GM18502 (cell line): Measurements from ENCODE around the gene PCSK5.

Source experiments
- ATAC-seq: cut with Tn5 transposase; IDR thresholded peaks from one replicate; pipeline ENCODE4 v1.9.1; 2021; ENCODE audit warnings: mild to moderate bottlenecking; ENCODE audit not compliant: unreplicated experiment, poor library complexity

The PCSK5 gene

DNA sequence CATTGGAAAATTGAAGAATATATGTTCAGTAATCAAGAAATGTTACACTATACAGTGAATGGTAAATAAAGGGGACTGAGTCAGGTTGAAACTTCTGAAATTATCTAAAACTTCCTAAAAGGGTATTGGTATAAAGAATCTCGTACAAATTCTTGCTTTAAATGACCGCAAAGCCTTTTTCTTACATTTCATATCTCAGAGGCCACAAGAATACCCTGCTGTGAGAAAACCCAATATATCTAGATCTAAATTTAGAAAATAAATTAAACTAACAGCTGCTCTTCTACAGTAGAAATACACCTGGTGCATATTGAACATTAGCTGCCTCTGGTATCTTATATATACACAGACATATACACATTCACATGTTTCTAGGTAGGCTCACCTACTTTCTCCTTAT, 221.7 kb downstream of the PCSK5 start:
- no peak for ATAC-seq

DNA sequence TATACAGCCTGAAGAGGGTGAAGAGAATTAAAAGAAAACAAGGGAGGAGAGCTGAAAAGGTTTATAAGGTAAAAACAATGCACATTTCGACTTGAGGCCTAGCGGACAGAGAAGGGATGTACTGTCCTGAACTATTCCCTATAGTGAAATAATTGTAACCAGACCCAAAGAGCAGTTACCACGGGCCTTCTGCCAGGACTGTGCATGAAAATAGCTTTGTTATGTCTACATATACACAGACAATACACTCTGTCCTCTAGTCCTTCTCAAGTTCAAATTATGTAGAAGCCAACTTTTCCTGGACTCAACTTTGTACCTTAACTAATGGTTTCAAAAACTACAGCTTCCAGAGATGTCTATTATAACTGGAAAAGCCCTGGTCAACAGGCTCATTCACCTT, 223.7 kb downstream of the PCSK5 start:
- no peak for ATAC-seq

GRCh38 chr9:76115396-76115795, 224.9 kb downstream of the PCSK5 start:
- no peak for ATAC-seq

GRCh38 chr9:76115982-76116646, 225.6 kb downstream of the PCSK5 start:
- ATAC-seq: no peak

GRCh38 chr9:76116913-76117312, 226.4 kb downstream of the PCSK5 start:
- ATAC-seq: no peak

- ATAC-seq: no peak
Measured at GRCh38 chr9:76127637-76128036, 237.2 kb downstream of the PCSK5 start.

DNA sequence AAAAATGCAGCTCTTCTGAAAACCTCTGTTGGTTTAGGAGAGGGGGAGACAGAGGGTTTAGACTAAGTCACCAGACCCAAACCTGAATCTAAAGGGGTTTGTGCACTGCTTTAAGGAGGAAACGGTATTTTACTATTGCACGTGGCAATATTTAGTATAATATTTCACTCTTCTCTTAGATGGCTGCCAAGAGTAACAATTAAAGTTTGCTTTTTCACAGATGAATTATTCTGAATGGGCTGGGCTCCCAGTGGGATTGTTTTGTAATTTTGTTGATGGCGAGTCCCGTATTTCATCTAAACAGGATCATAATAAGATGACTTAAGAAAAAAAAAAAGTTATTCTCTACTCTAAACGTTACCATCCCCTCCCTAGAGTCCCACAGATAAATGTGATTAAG, 245.4 kb downstream of the PCSK5 start:
- ATAC-seq: no peak

DNA sequence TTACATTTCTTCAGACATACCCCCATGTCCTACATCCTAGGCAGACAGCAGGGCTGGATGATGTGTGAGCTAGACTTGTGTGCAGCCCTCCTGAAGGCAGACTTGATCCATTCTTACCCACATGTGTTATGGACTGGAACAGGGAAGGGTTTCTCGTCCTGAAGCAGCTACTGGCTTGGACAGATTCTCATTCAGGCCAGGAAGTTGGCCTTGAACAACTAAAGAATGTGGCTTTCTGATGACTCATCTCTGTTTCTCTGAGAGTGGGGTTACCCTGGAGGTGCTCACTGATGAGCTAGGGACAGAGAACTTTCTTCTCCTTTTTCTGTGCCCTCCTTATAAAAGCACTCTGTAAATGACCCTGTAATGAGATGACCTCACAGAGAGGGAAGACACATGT, 246.5 kb downstream of the PCSK5 start:
- ATAC-seq: peak; percentile 67

GRCh38 chr9:76137931-76138330, 247.5 kb downstream of the PCSK5 start:
- ATAC-seq: no peak

- no peak for ATAC-seq
Measured at GRCh38 chr9:76138360-76138759, 247.9 kb downstream of the PCSK5 start.

GRCh38 chr9:76143834-76144233, 253.4 kb downstream of the PCSK5 start:
- ATAC-seq: no peak

- no peak for ATAC-seq
Measured at GRCh38 chr9:76150013-76150412, 259.5 kb downstream of the PCSK5 start.

DNA sequence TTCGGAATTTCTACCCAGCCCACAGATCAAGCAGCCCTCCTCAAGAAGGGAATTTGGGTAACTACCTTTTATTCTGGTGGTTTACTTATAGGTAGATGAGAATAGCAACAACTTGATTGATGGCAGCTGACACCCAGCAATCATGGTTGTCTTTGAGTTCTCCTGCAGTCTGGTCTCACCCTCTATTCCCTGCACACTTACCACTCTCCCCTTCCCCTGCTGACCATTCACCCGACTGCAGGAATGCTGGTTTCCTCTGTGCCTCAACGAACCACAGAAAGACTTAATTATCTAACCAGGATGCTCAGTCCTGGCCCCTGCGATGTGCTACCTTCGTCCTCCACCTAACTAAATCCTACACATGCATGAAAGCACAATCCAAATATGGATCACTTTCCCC, 260.8 kb downstream of the PCSK5 start:
- no peak for ATAC-seq

DNA sequence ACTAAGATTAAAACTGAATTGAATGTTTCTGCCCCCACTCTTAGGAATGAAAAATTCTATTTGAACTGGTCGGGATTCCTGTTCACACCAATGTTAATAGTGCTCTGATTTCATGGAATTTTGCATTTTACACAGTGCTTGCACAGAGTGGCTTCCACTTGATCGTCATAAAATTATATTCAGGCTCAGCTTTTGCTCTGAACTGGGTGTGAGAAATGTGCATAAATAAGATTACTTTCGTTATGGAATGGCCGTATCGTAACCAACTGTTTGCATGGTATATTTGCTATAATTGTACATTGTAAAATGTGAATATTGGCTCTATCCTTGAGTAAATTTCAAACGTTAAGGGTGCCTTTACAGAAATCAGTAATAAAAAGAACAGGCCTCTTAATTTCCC, 262.9 kb downstream of the PCSK5 start:
- no peak for ATAC-seq

DNA sequence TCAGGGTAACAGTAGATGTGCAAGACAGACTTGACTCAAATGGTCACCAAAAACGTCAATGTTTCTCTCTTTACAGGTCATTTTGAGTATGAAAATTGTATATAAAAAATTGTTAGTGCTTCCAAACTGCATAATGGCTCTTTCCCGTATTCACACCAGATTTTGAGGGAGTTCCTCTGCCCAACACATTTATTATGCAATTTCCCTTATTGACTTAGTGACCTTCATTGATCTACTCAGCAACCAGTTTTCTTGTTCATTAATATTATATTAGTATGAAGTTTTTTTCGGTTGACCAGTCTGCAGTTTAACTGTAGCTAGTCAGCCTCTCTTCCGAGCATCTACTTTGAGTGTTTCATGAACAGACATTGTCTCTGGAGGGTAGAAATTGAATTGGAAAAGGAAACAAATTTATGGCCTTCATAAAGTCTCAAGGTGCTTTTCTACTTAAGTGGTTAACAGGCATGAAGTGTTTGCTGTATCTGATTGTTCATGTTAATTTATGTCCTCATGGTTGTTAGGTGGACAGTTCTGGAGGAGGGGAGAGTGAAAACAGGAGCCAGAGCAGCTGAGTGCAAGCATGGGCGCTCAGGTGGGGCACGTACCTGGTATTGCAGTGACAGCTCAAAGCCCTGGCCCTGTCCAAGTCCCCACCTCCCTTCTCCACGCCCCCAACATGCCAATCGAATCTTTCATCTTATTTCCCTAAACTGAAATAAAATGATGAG, 263.6 kb downstream of the PCSK5 start:
- no peak for ATAC-seq

DNA sequence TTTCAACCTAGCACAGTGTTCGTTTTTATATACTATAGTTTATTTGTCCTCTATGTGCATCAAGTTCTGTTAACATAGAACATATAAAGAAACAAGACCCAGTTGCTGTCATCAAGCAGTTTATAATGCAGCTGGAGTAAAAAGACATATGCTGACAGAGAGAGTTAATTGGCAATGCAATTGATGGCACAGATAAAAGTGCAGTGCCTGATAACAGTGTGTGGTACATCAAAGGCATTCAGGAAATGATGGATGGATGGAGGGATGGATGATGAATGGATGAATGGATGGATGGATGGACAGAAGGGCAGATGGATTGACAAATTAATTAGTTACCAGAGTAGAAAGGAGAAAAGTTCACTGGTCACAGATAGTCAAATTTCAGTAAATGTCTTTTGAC, 264.9 kb downstream of the PCSK5 start:
- no peak for ATAC-seq

GRCh38 chr9:76158713-76159112, 268.2 kb downstream of the PCSK5 start:
- ATAC-seq: no peak

- ATAC-seq: no peak
Measured at GRCh38 chr9:76159293-76159926, 268.9 kb downstream of the PCSK5 start.

DNA sequence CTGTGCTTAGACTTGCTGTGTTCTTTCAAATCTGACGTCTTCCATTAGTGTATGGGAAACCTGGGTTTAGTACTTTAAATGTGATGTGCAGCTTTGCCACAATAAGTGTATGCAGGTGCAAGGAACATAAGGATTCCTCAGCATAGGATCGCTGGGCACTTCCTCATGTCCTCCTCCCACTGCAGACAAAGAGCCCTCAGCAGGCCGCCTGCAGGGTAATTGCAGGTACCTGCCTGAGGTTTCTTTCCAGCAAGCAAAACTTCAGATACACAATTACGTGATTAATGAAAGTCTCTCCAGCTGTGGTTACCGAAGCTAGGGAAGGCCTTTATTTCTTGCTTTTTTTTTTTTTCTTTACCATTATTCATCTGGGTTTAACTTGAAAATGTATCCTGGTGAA, 270.6 kb downstream of the PCSK5 start:
- ATAC-seq: no peak

DNA sequence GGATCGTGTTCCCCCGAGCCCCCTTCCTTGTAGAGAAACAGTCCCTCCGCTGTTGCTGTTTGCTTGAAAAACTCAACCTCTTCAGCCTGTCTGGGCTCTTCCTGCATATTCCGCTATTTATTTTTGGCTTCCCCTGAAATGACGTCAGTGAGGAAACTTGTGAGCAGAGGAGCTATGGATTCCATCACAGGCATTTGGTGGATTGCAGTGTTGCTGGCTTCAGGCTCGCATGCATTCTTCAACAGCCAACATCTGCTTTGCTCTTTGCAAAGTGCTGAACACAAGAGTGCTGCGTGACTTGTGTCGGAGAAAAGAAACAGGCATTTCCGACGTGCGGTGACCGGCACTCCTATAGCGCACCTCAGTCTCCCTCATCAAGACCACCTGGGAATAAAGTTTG, 271.1 kb downstream of the PCSK5 start:
- ATAC-seq: no peak

DNA sequence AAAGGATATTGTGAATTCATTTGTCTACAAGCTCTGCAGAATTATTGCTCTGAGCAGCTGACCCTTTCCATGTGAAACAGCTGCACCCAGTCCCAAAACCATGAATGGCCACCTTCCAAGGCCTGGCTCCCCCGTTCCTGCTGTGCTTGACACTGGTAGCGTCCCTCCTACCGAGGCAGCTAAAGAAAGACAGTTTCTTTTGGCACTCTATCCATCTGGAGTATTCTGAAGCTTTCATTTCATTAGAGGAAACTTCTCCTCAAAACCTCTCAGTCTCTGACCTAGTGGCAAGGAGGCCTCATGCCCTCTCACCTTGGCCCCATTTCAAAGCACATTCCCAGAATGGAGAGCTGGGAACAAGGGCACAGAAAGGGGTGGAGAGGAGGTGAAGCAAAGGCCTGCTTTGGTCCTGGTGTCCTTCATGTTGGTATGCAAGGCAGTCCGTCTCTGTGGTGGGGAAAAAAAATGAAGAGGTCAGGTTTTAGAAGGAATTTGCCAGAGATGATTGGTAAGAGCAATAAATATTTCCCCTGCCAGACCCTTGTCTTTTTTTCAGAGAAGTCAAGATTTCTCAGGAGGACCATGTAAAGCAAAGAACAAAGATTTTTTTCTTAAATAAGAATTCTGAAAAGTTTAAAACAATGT, 271.7 kb downstream of the PCSK5 start:
- ATAC-seq: no peak
